Endothelial cell of umbilical vein (primary cell): ENCODE results near the gene RANBP3. TPM values are rescaled to one million over a fixed set of nuclear protein-coding genes. Genes with fewer than 3 reads are reported as not detected.
A peak's percentile ranks its signal among the peaks of the same experiment; 100 is the strongest.

ENCODE experiments used
- BruUV-seq: library from RNA; stranded (reverse); fragments of 400-500 nt; replicated peaks from 2 replicates; lab custom pipeline; 2021; lab: Mats Ljungman, UMichigan
- CTCF ChIA-PET: fragments of 300-600, 350-600 bp; sonication (Branson Sonifier 250); formaldehyde crosslinking; loops from one replicate; lab custom pipeline; 2021; ENCODE audit warnings: antibody characterized with exemption, inconsistent platforms; lab: Charles Lee
- POLR2A ChIA-PET: fragments of 300-600, 350-600 bp; sonication (Branson Sonifier 250); formaldehyde crosslinking; loops from one replicate; lab custom pipeline; 2021; ENCODE audit warnings: antibody characterized with exemption, inconsistent platforms; lab: Charles Lee
- DNase-seq: peaks from one replicate; pipeline ENCODE4 v3.0.0-alpha.2; 2011; ENCODE audit warnings: low read depth, low spot score
- FAIRE-seq: peaks from 2 replicates; lab custom pipeline; 2011; peaks lifted over from hg19 to GRCh38; lab: Jason Lieb, UNC
- H2AFZ ChIP-seq: 2 replicates; pipeline ENCODE4 v1.6.0; 2012; ENCODE audit warnings: low read depth, low read length, control low read depth, inconsistent platforms
- H3K27ac ChIP-seq: 2 replicates; pipeline ENCODE4 v1.5.1; 2011; ENCODE audit warnings: low read depth, mild to moderate bottlenecking, control low read depth, low read length, moderate library complexity; ENCODE audit not compliant: insufficient read depth
- H3K27me3 ChIP-seq, 2 experiments: 2 replicates each; pipeline versions ENCODE4 v1.6.0 to v1.6.1; 2011; ENCODE audit warnings: low read length in 2 of 2, mixed read lengths in 1 of 2; ENCODE audit not compliant: control insufficient read depth in 2 of 2, insufficient read depth in 2 of 2
- H3K36me3 ChIP-seq, 2 experiments: 2 replicates in 1 of 2; 3 replicates in 1 of 2; pipeline ENCODE4 v1.5.1; 2011; ENCODE audit warnings: low read length in 2 of 2, mild to moderate bottlenecking in 1 of 2, moderate library complexity in 1 of 2; ENCODE audit not compliant: control insufficient read depth in 2 of 2, insufficient read depth in 2 of 2; ENCODE audit errors: extremely low read depth in 1 of 2
- H3K4me1 ChIP-seq: 3 replicates; pipeline ENCODE4 v1.5.1; 2011; ENCODE audit warnings: mild to moderate bottlenecking, low read length; ENCODE audit not compliant: control insufficient read depth, insufficient read depth; ENCODE audit errors: extremely low read depth
- H3K4me2 ChIP-seq: 2 replicates; pipeline ENCODE4 v1.6.1; 2011; ENCODE audit warnings: low read length, control low read depth, mixed read lengths; ENCODE audit not compliant: insufficient read depth
- H3K4me3 ChIP-seq, 3 experiments: fragments of 200-600 bp in 1 of 3; sonication (generic), shearing (Covaris generic) in 1 of 3; replicated peaks in 1 of 3; 2 replicates each; pipeline ENCODE4 v1.5.1; 2011 to 2016; ENCODE audit warnings: control low read depth in 3 of 3, low read length in 3 of 3, mild to moderate bottlenecking in 2 of 3, inconsistent platforms in 1 of 3, low read depth in 1 of 3, moderate library complexity in 1 of 3; ENCODE audit not compliant: insufficient read depth in 1 of 3
- H3K79me2 ChIP-seq: 2 replicates; pipeline ENCODE4 v1.6.0; 2012; ENCODE audit warnings: low read length, inconsistent platforms; ENCODE audit not compliant: control insufficient read depth, insufficient read depth
- H3K9ac ChIP-seq: replicated peaks from 2 replicates; pipeline ENCODE3; 2011; ENCODE audit warnings: low read length, control low read depth; ENCODE audit not compliant: insufficient read depth; ENCODE audit errors: extremely low read depth
- H3K9me1 ChIP-seq: replicated peaks from 3 replicates; pipeline ENCODE4 v1.6.0; 2011; ENCODE audit warnings: mild to moderate bottlenecking, low read length; ENCODE audit not compliant: control insufficient read depth, insufficient read depth; ENCODE audit errors: extremely low read depth
- H3K9me3 ChIP-seq: replicated peaks from 2 replicates; pipeline ENCODE4 v1.5.1; 2012; ENCODE audit warnings: low read length, inconsistent platforms; ENCODE audit not compliant: control insufficient read depth, insufficient read depth
- H4K20me1 ChIP-seq: replicated peaks from 2 replicates; pipeline ENCODE3; 2011; ENCODE audit warnings: mild to moderate bottlenecking, low read length; ENCODE audit not compliant: control insufficient read depth, insufficient read depth; ENCODE audit errors: extremely low read depth
- EZH2 ChIP-seq: IDR thresholded peaks from 2 replicates; pipeline ENCODE4 v1.6.1; 2012; ENCODE audit warnings: borderline replicate concordance, low read depth, mild to moderate bottlenecking, moderate library complexity, low read length, inconsistent platforms; ENCODE audit not compliant: severe bottlenecking
- FOS ChIP-seq: IDR thresholded peaks from 2 replicates; pipeline ENCODE4 v1.6.1; 2011; ENCODE audit warnings: mild to moderate bottlenecking, low read length, moderate library complexity, borderline replicate concordance; ENCODE audit not compliant: insufficient read depth
- GATA2 ChIP-seq: IDR thresholded peaks from 2 replicates; pipeline ENCODE4 v1.7.0; 2011; ENCODE audit warnings: low read depth, mild to moderate bottlenecking, moderate library complexity, mixed read lengths, low read length; ENCODE audit not compliant: insufficient read length, insufficient read depth
- POLR2AphosphoS5 ChIP-seq: IDR thresholded peaks from 2 replicates; pipeline ENCODE4 v1.6.1; 2012; ENCODE audit warnings: low read depth, mild to moderate bottlenecking, control low read depth, low read length, moderate library complexity; ENCODE audit not compliant: insufficient read depth
- dilution Hi-C: fragments of 300-500 bp; cut with MboI; formaldehyde crosslinking; loops from one replicate; pipeline ENCODE4 v1.15.0; 2019; ENCODE audit warnings: low sequenced_read_pairs; ENCODE audit not compliant: extremely low pct_ligation_motif_present
- intact Hi-C: fragments of 100-400 bp; cut with micrococcal nuclease; formaldehyde crosslinking; loops from one replicate; pipeline ENCODE4 v1.10.0; 2022
- polyA plus RNA-seq, 4 experiments: library from polyadenylated mRNA; depleted of rRNA in 3 of 4; stranded (reverse) in 3 of 4; unstranded in 1 of 4; fragments of >200 nt; gene quantifications; 2 replicates each; pipeline versions ENCODE4 v1.2.1 to v1.2.3, GENCODE V29; 2011 to 2012; ENCODE audit warnings: missing spikeins in 1 of 4
- total RNA-seq: library from RNA; stranded (reverse); gene quantifications from 2 replicates; pipeline ENCODE4 v1.2.3, GENCODE V29; 2021

The RANBP3 gene
- total and polyA plus RNA-seq, 2 donors (not counting 3 experiments of a cell fraction or from before 2014, with no cell fraction given): 72.3 to 85.3 TPM

DNA sequence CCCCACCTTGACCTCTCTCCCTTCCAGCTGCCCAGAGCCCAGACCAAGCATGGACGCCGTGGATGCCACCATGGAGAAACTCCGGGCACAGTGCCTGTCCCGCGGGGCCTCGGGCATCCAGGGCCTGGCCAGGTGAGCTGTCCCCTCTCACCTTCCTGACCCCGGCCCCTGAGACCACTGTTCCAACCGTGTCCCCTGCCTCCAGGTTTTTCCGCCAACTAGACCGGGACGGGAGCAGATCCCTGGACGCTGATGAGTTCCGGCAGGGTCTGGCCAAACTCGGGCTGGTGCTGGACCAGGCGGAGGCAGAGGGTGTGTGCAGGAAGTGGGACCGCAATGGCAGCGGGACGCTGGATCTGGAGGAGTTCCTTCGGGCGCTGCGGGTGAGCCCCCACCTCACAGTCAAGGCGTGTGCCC is 63.6 kb downstream of the RANBP3 start:
- Histone ChIP-seq H3K9me1 (no peaks in the 10 kb centered on the region), H3K9me3 (no peaks in the 10 kb centered on the region), H4K20me1 (no peaks in the 10 kb centered on the region), H3K79me2 (no peaks in the 10 kb centered on the region), H3K27ac (no peak overlapping the region), H3K4me2 (no peak overlapping the region), H2AFZ (no peak overlapping the region), H3K4me3 (no peak overlapping the region), H3K9ac (no peak overlapping the region), H3K27me3 (no peaks in the 10 kb centered on the region), H3K4me1 (no peaks in the 10 kb centered on the region), H3K36me3 (peaks cover 5 to 17% of the 10 kb centered on the region in 2 experiments)
- no TSS peak for BruUV-seq
- ChIA-PET POLR2A (no interaction called here), CTCF (no interaction called here)
- FAIRE-seq (no peak), DNase-seq (no peak)
- dilution Hi-C loops (no loop called here), intact Hi-C loops (no loop called here)
- TF ChIP-seq EZH2 (no peak), FOS (no peak), POLR2AphosphoS5 (no peak)

DNA sequence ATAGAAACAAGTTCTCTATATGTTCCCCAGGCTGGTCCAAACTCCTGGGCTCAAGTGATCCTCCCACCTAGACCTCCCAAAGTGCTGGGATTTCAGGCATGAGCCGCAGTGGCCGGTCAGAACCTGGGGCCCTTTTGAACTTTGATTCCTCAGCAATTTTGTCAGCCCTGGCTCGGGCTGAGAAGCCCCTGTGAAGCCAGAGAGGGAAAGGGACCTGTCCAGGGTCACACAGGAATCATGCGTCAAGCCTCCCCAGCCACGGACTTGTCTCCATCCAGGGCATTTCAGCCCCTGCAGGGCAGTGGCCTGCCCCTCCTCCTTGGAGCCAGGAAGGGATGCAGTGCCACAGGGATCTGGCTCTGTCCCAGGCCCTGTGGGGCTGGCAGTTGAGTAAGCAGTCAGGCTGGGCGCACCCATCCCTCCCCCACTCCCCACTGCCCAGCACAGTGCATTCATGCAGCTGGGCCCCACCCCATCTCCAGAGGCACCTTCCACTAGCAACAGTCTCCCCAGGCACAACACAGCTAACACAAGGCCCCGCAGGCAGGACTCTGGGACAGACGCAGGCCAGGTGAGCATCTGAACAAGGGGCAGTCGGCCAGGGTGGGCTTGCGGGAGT is 64.1 kb downstream of the RANBP3 start, which contains the start of gene CAPS:
Gene CAPS, plus strand, starts transcription at position 516 of the 619 bp plus-strand sequence. CDS start 153 bp downstream, outside the sequence.
- CTCF ChIA-PET: no interaction called here
- Histone ChIP-seq H3K4me1 (no peaks in the 10 kb centered on the region), H3K4me2 (no peak within 1 kb of the TSS), H3K9me3 (no peaks in the 10 kb centered on the region), H3K4me3 (no peak within 1 kb of the TSS), H3K9me1 (no peaks in the 10 kb centered on the region), H3K36me3 (peaks cover 5 to 17% of the 10 kb centered on the region in 2 experiments), H4K20me1 (no peaks in the 10 kb centered on the region), H3K9ac (no peak within 1 kb of the TSS), H3K27ac (no peak within 1 kb of the TSS), H3K79me2 (no peaks in the 10 kb centered on the region), H3K27me3 (no peaks in the 10 kb centered on the region), H2AFZ (no peak within 1 kb of the TSS)
- dilution Hi-C loops (no loop called here), intact Hi-C loops (no loop called here)
- FAIRE-seq: peak; percentile 12
- no peak for DNase-seq
- no peak for TF ChIP-seq GATA2
- TF ChIP-seq POLR2AphosphoS5: no peak
- BruUV-seq: no TSS peak
- POLR2A ChIA-PET: interaction anchor here (0.7 kb wide), 1 partner anchor 17 kb away, joined by 4 read pairs; no protein-coding TSS in a partner anchor
